Natural killer cell (primary cell): ENCODE results near the gene BIN1. TPM values are rescaled to one million over a fixed set of nuclear protein-coding genes. Genes with fewer than 3 reads are reported as not detected.

Experiments
- ATAC-seq, 3 donors: fragments of 150-1000 bp in 2 of 3; fragments of 200-7000 bp in 1 of 3; cut with Tn5 transposase; 1 replicate in 1 of 3; 2 replicates in 2 of 3; pipeline ENCODE4 v1.10.0; 2021; ENCODE audit warnings: mild to moderate bottlenecking in 2 of 3, moderate library complexity in 2 of 3
- DNase-seq, 2 donors: peaks; one replicate each; pipeline versions ENCODE4 v3.0.0 to v3.0.0-alpha.2; 2013 to 2021; ENCODE audit warnings: mixed read lengths in 1 of 2
- H3K27ac ChIP-seq: one replicate; pipeline ENCODE4 v1.5.1; 2013; ENCODE audit warnings: mild to moderate bottlenecking, low read length
- H3K27me3 ChIP-seq: one replicate; pipeline ENCODE4 v1.6.1; 2013; ENCODE audit warnings: low read length; ENCODE audit not compliant: control insufficient read depth, insufficient read depth
- H3K36me3 ChIP-seq: one replicate; pipeline ENCODE4 v1.6.1; 2013; ENCODE audit warnings: low read length; ENCODE audit not compliant: control insufficient read depth, insufficient read depth
- H3K4me1 ChIP-seq: one replicate; pipeline ENCODE4 v1.6.1; 2013; ENCODE audit warnings: low read length; ENCODE audit not compliant: control insufficient read depth, insufficient read depth
- H3K4me3 ChIP-seq: one replicate; pipeline ENCODE4 v1.5.1; 2013; ENCODE audit warnings: low read length
- H3K9me3 ChIP-seq: one replicate; pipeline ENCODE4 v1.6.1; 2013; ENCODE audit warnings: low read length; ENCODE audit not compliant: control insufficient read depth, insufficient read depth
- H3K27ac Mint-ChIP-seq, 2 donors: one replicate each; pipeline ENCODE4 v1.8.0; 2022; ENCODE audit warnings: mild to moderate bottlenecking in 2 of 2, mixed read lengths in 2 of 2, moderate library complexity in 1 of 2
- H3K27me3 Mint-ChIP-seq, 2 donors: one replicate each; pipeline ENCODE4 v1.8.0; 2022; ENCODE audit warnings: low read depth in 2 of 2, mixed read lengths in 2 of 2
- H3K36me3 Mint-ChIP-seq: one replicate; pipeline ENCODE4 v1.8.0; 2022; ENCODE audit warnings: mixed read lengths
- H3K4me1 Mint-ChIP-seq, 2 donors: one replicate each; pipeline ENCODE4 v1.8.0; 2022; ENCODE audit warnings: mixed read lengths in 2 of 2
- H3K4me3 Mint-ChIP-seq: one replicate; pipeline ENCODE4 v1.8.0; 2022; ENCODE audit warnings: mild to moderate bottlenecking, moderate library complexity, mixed read lengths
- H3K9me3 Mint-ChIP-seq, 2 donors: one replicate each; pipeline ENCODE4 v1.8.0; 2022; ENCODE audit warnings: mixed read lengths in 2 of 2
- WGBS: methylation state at CpG from one replicate; pipeline ENCODE4 v1.1.7; 2013; ENCODE audit warnings: missing lambda C conversion rate; ENCODE audit not compliant: insufficient coverage; 5-methylcytosine and 5-hydroxymethylcytosine counted together
- intact Hi-C: fragments of 100-400 bp; cut with micrococcal nuclease; formaldehyde crosslinking; loops from one replicate; pipeline ENCODE4 v1.14.2; 2022
- total RNA-seq, 4 donors: library from RNA; stranded (reverse); fragments of 120-200 nt in 1 of 4; gene quantifications; one replicate each; pipeline versions ENCODE4 v1.2.3 to v1.2.4, GENCODE V29; 2013 to 2022
- TF ChIP-seq, protein P1 (sequence below): fragments of 200-600 bp; IDR thresholded peaks from one replicate; pipeline ENCODE4 v1.8.0; 2022; ENCODE audit warnings: antibody characterized with exemption

The BIN1 gene
- total RNA-seq, 3 donors from 2014 or later (not counting 1 experiment from before 2014, with no cell fraction given): 73.5 to 131 (median 107) TPM

DNA sequence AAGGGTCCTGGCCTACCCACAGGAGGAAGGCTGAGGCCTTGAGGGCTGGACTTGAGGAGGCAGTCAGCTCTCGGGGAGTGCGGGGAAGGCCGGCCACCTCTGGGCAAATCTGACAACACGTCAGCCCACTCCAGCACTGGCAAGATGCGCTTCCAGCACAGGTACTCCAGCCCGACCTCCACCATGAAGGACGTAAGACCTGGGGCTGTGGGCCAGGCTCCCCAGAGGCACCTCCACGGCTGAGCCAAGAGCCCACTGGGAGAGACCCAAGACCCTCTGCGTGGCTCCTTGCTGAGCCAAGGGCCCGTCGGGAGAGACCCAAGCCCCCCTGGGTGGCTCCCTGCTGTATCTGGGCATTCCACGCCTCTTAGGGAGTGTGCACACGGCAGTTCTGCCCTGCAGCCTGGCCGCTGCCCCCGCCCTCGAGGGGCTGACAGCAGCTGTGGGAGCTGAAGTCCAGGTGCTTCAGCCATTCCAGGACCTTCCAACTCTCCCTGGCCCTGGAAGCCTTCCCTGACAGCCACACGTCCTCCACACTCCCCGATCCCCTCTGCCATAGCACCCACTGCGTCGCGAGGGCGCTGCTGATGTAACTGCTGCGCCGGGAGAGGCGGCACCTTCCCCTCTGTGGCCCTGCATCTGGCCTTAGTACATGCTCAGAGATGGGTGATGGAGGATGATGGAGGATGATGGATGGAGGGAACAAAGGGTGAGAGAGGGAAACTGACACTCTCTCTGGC, 50.2 kb downstream of the BIN1 start:
- TF ChIP-seq, protein P1, sequence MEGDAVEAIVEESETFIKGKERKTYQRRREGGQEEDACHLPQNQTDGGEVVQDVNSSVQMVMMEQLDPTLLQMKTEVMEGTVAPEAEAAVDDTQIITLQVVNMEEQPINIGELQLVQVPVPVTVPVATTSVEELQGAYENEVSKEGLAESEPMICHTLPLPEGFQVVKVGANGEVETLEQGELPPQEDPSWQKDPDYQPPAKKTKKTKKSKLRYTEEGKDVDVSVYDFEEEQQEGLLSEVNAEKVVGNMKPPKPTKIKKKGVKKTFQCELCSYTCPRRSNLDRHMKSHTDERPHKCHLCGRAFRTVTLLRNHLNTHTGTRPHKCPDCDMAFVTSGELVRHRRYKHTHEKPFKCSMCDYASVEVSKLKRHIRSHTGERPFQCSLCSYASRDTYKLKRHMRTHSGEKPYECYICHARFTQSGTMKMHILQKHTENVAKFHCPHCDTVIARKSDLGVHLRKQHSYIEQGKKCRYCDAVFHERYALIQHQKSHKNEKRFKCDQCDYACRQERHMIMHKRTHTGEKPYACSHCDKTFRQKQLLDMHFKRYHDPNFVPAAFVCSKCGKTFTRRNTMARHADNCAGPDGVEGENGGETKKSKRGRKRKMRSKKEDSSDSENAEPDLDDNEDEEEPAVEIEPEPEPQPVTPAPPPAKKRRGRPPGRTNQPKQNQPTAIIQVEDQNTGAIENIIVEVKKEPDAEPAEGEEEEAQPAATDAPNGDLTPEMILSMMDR: no peak
- Mint-ChIP-seq H3K4me3 (no peak overlapping the region), H3K4me1 (peaks cover 11 to 12% of the 10 kb centered on the region in 2 donors), H3K27ac (no peak overlapping the region), H3K36me3 (no peaks in the 10 kb centered on the region), H3K9me3 (no peaks in the 10 kb centered on the region), H3K27me3 (no peaks in the 10 kb centered on the region)
- Histone ChIP-seq H3K9me3 (no peaks in the 10 kb centered on the region), H3K4me3 (no peak overlapping the region), H3K36me3 (peaks cover 53% of the 10 kb centered on the region), H3K4me1 (peaks cover 20% of the 10 kb centered on the region), H3K27me3 (no peaks in the 10 kb centered on the region), H3K27ac (no peak overlapping the region)
- 98% methylated on average over 25 of the region's 25 CpGs for WGBS
- ATAC-seq (no peak), DNase-seq (no peak)
- intact Hi-C loops: no loop called here

DNA sequence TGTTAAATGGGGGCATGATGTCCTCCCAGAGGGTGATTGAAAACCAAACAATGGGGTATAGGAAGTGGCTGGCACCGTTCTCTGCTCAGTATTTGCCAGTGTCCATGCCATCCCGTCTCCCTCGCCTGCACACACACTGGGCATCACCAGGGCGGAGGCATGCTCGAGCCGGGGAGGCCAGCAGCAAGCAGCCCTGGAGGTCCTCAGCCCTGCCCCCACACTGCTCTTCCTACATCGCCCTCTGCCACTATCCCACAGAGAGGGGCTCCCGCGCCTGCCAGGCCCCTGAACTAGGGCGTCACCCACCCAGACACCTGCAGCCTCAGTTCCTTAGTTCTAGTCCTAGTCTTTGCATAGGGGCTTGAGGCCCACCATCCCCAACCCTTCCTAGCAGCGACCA, 50.9 kb downstream of the BIN1 start:
- H3K4me1 ChIP-seq: peaks cover 20% of the 10 kb centered on the region
- H3K27ac ChIP-seq: no peak overlapping the region
- peaks cover 47% of the 10 kb centered on the region for H3K36me3 ChIP-seq
- TF ChIP-seq, protein P1: no peak
- DNase-seq (no peak), ATAC-seq (no peak)
- Mint-ChIP-seq H3K9me3 (no peaks in the 10 kb centered on the region), H3K27me3 (no peaks in the 10 kb centered on the region), H3K4me1 (peaks cover 11 to 12% of the 10 kb centered on the region in 2 donors), H3K27ac (no peak overlapping the region), H3K4me3 (no peak overlapping the region), H3K36me3 (no peaks in the 10 kb centered on the region)
- no peaks in the 10 kb centered on the region for H3K9me3 ChIP-seq
- no peak overlapping the region for H3K4me3 ChIP-seq
- intact Hi-C loops: no loop called here
- 93% methylated on average over 11 of the region's 11 CpGs for WGBS
- no peaks in the 10 kb centered on the region for H3K27me3 ChIP-seq

GRCh38 chr2:127055786-127056076, 51.2 kb downstream of the BIN1 start:
- Mint-ChIP-seq H3K4me1 (peaks cover 11 to 12% of the 10 kb centered on the region in 2 donors), H3K27ac (no peak overlapping the region)
- intact Hi-C loops: no loop called here

More at GRCh38 chr2:127055786-127056076, 51.2 kb downstream of the BIN1 start:
- H3K9me3 ChIP-seq: no peaks in the 10 kb centered on the region
- Mint-ChIP-seq H3K9me3 (no peaks in the 10 kb centered on the region), H3K27me3 (no peaks in the 10 kb centered on the region), H3K4me3 (no peak overlapping the region), H3K36me3 (no peaks in the 10 kb centered on the region)
- H3K36me3 ChIP-seq: peaks cover 48% of the 10 kb centered on the region
- no peak overlapping the region for H3K4me3 ChIP-seq
- H3K27me3 ChIP-seq: no peaks in the 10 kb centered on the region
- H3K4me1 ChIP-seq: peaks cover 20% of the 10 kb centered on the region
- ATAC-seq (no peak), DNase-seq (no peak)
- TF ChIP-seq, protein P1: no peak
- WGBS: 99% methylated on average over 13 of the region's 13 CpGs
- H3K27ac ChIP-seq: no peak overlapping the region
